Coronary artery (tissue), 2 donors: ENCODE results near the gene CNTROB.

ENCODE experiments used
- DNase-seq: peaks from one replicate; pipeline ENCODE4 v3.0.0-alpha.2; 2017; ENCODE audit warnings: low spot score
- H3K27ac ChIP-seq, 2 donors: fragments of 200-600 bp; sonication (generic); one replicate each; pipeline ENCODE4 v1.5.1; 2016 to 2019
- H3K4me3 ChIP-seq: fragments of 200-600 bp; sonication (generic); 2 replicates; pipeline ENCODE4 v1.5.1; 2016; ENCODE audit warnings: mild to moderate bottlenecking, moderate library complexity
- TF ChIP-seq, protein P1 (sequence below): fragments of 200-600 bp; sonication (generic); IDR thresholded peaks from one replicate; pipeline ENCODE4 v1.5.1; 2019; ENCODE audit warnings: antibody characterized with exemption

Gene CNTROB

DNA sequence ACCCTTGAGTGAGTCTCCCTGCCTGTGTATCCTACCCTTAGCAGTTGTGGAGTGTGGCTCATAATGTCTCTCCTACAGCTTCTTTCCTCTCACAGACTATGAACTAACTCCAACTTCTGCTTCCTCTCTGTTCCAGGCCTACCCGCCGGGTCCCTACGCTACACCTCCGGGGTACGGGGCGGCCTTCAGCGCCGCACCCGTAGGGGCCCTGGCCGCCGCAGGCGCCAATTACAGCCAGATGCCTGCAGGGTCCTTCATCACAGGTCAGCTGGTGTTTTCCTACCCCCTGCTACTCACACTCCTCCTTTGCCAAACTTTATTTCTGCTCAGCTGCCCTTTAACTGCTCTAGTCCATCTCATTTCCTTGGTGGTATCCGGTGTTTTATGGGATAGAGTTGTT lies 21.3 kb upstream of the CNTROB start:
- TF ChIP-seq, protein P1, sequence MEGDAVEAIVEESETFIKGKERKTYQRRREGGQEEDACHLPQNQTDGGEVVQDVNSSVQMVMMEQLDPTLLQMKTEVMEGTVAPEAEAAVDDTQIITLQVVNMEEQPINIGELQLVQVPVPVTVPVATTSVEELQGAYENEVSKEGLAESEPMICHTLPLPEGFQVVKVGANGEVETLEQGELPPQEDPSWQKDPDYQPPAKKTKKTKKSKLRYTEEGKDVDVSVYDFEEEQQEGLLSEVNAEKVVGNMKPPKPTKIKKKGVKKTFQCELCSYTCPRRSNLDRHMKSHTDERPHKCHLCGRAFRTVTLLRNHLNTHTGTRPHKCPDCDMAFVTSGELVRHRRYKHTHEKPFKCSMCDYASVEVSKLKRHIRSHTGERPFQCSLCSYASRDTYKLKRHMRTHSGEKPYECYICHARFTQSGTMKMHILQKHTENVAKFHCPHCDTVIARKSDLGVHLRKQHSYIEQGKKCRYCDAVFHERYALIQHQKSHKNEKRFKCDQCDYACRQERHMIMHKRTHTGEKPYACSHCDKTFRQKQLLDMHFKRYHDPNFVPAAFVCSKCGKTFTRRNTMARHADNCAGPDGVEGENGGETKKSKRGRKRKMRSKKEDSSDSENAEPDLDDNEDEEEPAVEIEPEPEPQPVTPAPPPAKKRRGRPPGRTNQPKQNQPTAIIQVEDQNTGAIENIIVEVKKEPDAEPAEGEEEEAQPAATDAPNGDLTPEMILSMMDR: no peak

DNA sequence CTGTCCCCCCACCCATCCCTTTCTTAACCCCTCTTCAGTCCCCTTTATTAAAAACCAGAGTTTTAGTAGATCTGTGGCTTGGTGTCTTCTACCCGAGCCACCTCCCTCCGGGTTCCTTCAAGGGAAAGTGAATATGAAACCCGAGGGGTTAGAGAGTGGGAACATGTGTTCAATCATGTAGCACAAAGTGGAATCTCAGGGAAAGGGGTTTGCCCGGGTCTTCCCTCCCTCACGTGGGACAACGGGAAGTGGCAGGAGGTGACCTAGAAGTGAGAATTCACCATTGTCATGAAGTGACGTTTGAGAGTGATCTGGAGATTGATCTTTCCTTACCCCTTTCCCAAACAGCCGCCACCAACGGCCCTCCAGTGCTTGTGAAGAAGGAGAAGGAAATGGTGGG lies 20.9 kb upstream of the CNTROB start:
- DNase-seq: no peak
- no peak overlapping the region for H3K4me3 ChIP-seq
- no peak overlapping the region for H3K27ac ChIP-seq
- TF ChIP-seq, protein P1: no peak

More for the DNA sequence above, 21.3 kb upstream of the CNTROB start:
- DNase-seq: no peak
- Histone ChIP-seq H3K4me3 (no peak overlapping the region), H3K27ac (no peak overlapping the region)

- DNase-seq: no peak
- H3K27ac ChIP-seq: no peak overlapping the region
- TF ChIP-seq, protein P1: peak; percentile 13
Observed at GRCh38 chr17:7912927-7913524, 19.0 kb upstream of the CNTROB start.

DNA sequence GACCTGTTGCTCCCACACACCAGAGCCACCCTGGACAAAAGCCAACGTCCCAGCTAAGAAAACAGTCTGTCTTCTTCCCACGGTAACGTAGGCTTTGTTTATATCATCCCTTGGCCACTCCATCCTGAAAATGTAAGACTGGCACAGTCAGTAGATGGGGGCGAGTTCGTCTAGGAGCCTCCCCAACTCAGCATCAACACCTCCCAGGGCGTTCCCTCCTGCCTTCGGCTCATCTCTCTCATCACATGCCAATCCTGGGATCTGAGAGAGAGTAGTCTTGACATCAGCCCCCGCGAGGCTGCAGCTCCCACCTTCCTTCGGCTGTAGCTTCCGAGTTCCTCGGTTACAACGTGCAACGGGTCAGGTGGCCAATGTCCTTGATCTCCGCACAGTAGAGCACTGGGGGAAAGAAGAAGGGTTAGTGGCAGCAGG lies 16.8 kb upstream of the CNTROB start:
- TF ChIP-seq, protein P1: no peak
- Histone ChIP-seq H3K27ac (peak overlapping the region; percentile 85 to 98), H3K4me3 (peak overlapping the region; percentile 79)
- peak; percentile 86 for DNase-seq

More at GRCh38 chr17:7912927-7913524, 19.0 kb upstream of the CNTROB start:
- H3K4me3 ChIP-seq: no peak overlapping the region

- TF ChIP-seq, protein P1: no peak
- H3K4me3 ChIP-seq: peak within 1 kb of the TSS; percentile 79
- DNase-seq: peak; percentile 94
- H3K27ac ChIP-seq: peak within 1 kb of the TSS; percentile 85 to 98
Observed at GRCh38 chr17:7915611-7916384, 16.2 kb upstream of the CNTROB start, which contains the start of gene RNF227. TSS of gene RNF227 (minus strand) at chr17:7916289. CDS start at chr17:7916195, 94 bp downstream.

DNA sequence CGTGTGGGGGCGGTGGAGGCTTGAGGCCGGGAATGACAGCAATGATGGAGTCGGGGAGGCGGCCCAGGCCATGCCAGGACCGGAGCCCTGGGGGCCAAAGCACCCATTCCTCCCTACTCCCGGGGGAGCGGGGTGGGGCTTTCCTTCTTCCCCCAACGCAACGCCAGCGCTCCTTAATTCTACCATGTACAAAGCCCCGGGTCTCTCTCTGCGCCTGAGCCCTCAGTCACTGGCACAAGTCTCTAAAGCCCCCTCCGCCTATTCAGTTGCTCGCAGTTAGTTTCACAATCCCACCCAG lies 15.7 kb upstream of the CNTROB start:
- TF ChIP-seq, protein P1: no peak
- Histone ChIP-seq H3K4me3 (peak overlapping the region; percentile 79), H3K27ac (peak overlapping the region; percentile 85 to 98)
- no peak for DNase-seq

DNA sequence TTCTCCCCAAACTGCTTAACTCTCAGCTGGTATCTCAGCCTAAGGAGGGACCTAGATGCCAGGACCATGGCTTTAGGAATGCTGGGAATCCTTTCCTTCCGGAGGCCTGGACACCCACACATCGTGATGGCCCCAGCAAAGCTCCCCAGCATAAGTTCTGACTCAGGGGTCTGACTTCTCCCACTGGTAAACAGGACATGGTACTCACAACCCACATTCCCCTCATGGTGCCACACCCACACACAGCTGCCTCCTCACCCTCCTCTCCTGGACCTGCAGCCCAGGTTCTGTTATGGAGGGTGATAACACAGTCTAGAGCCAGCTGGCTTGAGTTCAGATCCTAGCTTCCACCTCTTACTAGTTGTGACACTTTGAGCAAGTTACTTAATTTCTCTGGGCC lies 15.2 kb upstream of the CNTROB start:
- TF ChIP-seq, protein P1: no peak
- H3K4me3 ChIP-seq: peak overlapping the region; percentile 79
- H3K27ac ChIP-seq: peak overlapping the region in 1 of 2 donors; percentile 98
- no peak for DNase-seq
